Neuronal stem cell (in vitro differentiated cells): ENCODE measurements around the gene COL19A1.

Source experiments
- DNase-seq: peaks from one replicate; pipeline ENCODE4 v3.0.0-alpha.2; 2013; ENCODE audit warnings: low spot score
- H2AFZ ChIP-seq: one replicate; pipeline ENCODE4 v1.6.1; 2013; ENCODE audit warnings: mild to moderate bottlenecking, low read length, inconsistent platforms
- H2AK5ac ChIP-seq: 2 replicates; pipeline ENCODE4 v1.6.1; 2013; ENCODE audit warnings: low read depth, mild to moderate bottlenecking, inconsistent platforms, low read length, moderate library complexity, mixed read lengths
- H2BK120ac ChIP-seq: 2 replicates; pipeline ENCODE4 v1.6.1; 2013; ENCODE audit warnings: low read depth, mild to moderate bottlenecking, inconsistent platforms, low read length, moderate library complexity, mixed read lengths
- H2BK12ac ChIP-seq: one replicate; pipeline ENCODE4 v1.6.1; 2013; ENCODE audit warnings: low read length, inconsistent platforms
- H2BK15ac ChIP-seq: 2 replicates; pipeline ENCODE4 v1.6.1; 2013; ENCODE audit warnings: mild to moderate bottlenecking, low read length, inconsistent platforms, mixed read lengths
- H2BK5ac ChIP-seq: one replicate; pipeline ENCODE4 v1.6.1; 2013; ENCODE audit warnings: inconsistent platforms, mild to moderate bottlenecking, low read length, moderate library complexity
- H3K14ac ChIP-seq: one replicate; pipeline ENCODE4 v1.6.1; 2013; ENCODE audit warnings: low read length, inconsistent platforms
- H3K18ac ChIP-seq: 2 replicates; pipeline ENCODE4 v1.6.1; 2013; ENCODE audit warnings: low read length, inconsistent platforms
- H3K23ac ChIP-seq: 2 replicates; pipeline ENCODE4 v1.6.1; 2013; ENCODE audit warnings: low read depth, mild to moderate bottlenecking, mixed read lengths, low read length, inconsistent platforms; ENCODE audit not compliant: poor library complexity
- H3K27ac ChIP-seq: replicated peaks from 3 replicates; pipeline ENCODE4 v1.5.1; 2013; ENCODE audit warnings: low read length, inconsistent platforms
- H3K27me3 ChIP-seq, 3 experiments: 2 replicates each; pipeline ENCODE4 v1.6.1; 2013; ENCODE audit warnings: low read length in 3 of 3, mild to moderate bottlenecking in 2 of 3, inconsistent platforms in 1 of 3, low read depth in 1 of 3, mixed read lengths in 1 of 3, moderate library complexity in 1 of 3; ENCODE audit not compliant: control insufficient read depth in 3 of 3, insufficient read depth in 3 of 3
- H3K36me3 ChIP-seq, 2 donors: replicated peaks in 1 of 2; 2 replicates each; pipeline ENCODE4 v1.6.1; 2013; ENCODE audit warnings: low read length in 2 of 2; ENCODE audit not compliant: control insufficient read depth in 2 of 2, insufficient read depth in 2 of 2
- H3K4ac ChIP-seq: 2 replicates; pipeline ENCODE4 v1.6.1; 2013; ENCODE audit warnings: inconsistent platforms, mild to moderate bottlenecking, low read length, moderate library complexity
- H3K4me1 ChIP-seq, 2 donors: 1 replicate in 1 of 2; 2 replicates in 1 of 2; pipeline ENCODE4 v1.6.1; 2013; ENCODE audit warnings: low read length in 2 of 2, low read depth in 1 of 2; ENCODE audit not compliant: control insufficient read depth in 2 of 2, insufficient read depth in 1 of 2
- H3K4me2 ChIP-seq: one replicate; pipeline ENCODE4 v1.6.1; 2013; ENCODE audit warnings: mild to moderate bottlenecking, low read length, inconsistent platforms; ENCODE audit not compliant: insufficient read depth, poor library complexity, severe bottlenecking
- H3K4me3 ChIP-seq, 2 donors: 2 replicates each; pipeline ENCODE4 v1.5.1; 2013; ENCODE audit warnings: low read length in 2 of 2, mild to moderate bottlenecking in 2 of 2, inconsistent platforms in 1 of 2, moderate library complexity in 1 of 2
- H3K79me1 ChIP-seq: one replicate; pipeline ENCODE4 v1.6.1; 2013; ENCODE audit warnings: low read depth, mild to moderate bottlenecking, inconsistent platforms, low read length, moderate library complexity
- H3K9ac ChIP-seq: one replicate; pipeline ENCODE4 v1.6.1; 2013; ENCODE audit warnings: mild to moderate bottlenecking, low read depth, low read length, inconsistent platforms; ENCODE audit not compliant: poor library complexity
- H3K9me3 ChIP-seq, 2 donors: replicated peaks in 1 of 2; 2 replicates each; pipeline versions ENCODE3 to v1.6.1; 2013; ENCODE audit warnings: low read length in 2 of 2, mild to moderate bottlenecking in 2 of 2, inconsistent platforms in 1 of 2, low read depth in 1 of 2, mixed read lengths in 1 of 2, moderate library complexity in 1 of 2; ENCODE audit not compliant: control insufficient read depth in 2 of 2, insufficient read depth in 1 of 2
- H4K8ac ChIP-seq: one replicate; pipeline ENCODE4 v1.6.1; 2013; ENCODE audit warnings: low read depth, mild to moderate bottlenecking, inconsistent platforms, low read length, moderate library complexity
- H4K91ac ChIP-seq: one replicate; pipeline ENCODE4 v1.6.1; 2013; ENCODE audit warnings: low read length, low read depth, mild to moderate bottlenecking, inconsistent platforms; ENCODE audit not compliant: poor library complexity
- WGBS, 2 donors: extraction: QIAGEN DNeasy Blood & Tissue Kit; methylation state at CpG; one replicate each; pipeline ENCODE4 v1.1.7; 2013; ENCODE audit warnings: missing lambda C conversion rate in 2 of 2, mixed read lengths in 1 of 2; ENCODE audit not compliant: insufficient read length in 2 of 2, insufficient replicate concordance in 1 of 2; ENCODE audit errors: extremely low coverage in 2 of 2; 5-methylcytosine and 5-hydroxymethylcytosine counted together

The COL19A1 gene

GRCh38 chr6:70231311-70231710 lies 365.0 kb downstream of the COL19A1 start:
- Histone ChIP-seq H3K14ac (no peak overlapping the region), H3K4ac (no peak overlapping the region), H3K18ac (no peak overlapping the region), H3K9ac (no peak overlapping the region), H3K4me2 (no peak overlapping the region), H2BK15ac (no peak overlapping the region), H2BK5ac (no peak overlapping the region), H2AK5ac (no peak overlapping the region), H3K23ac (no peak overlapping the region), H3K36me3 (peaks cover 0 to 13% of the 10 kb centered on the region in 2 donors), H4K8ac (no peak overlapping the region), H4K91ac (no peak overlapping the region), H3K27ac (no peak overlapping the region), H2BK120ac (no peak overlapping the region), H3K4me3 (no peak overlapping the region), H2AFZ (no peak overlapping the region), H3K27me3 (no peaks in the 10 kb centered on the region), H3K4me1 (no peaks in the 10 kb centered on the region), H2BK12ac (no peak overlapping the region), H3K79me1 (no peaks in the 10 kb centered on the region), H3K9me3 (no peaks in the 10 kb centered on the region)
- WGBS, 2 donors = no CpG with 5 or more reads among the region's 2 CpGs
- DNase-seq = no peak

- H3K4me1 ChIP-seq = no peaks in the 10 kb centered on the region
- H3K4ac ChIP-seq = no peak overlapping the region
- no peak overlapping the region for H4K91ac ChIP-seq
- no peak overlapping the region for H3K9ac ChIP-seq
- no peak overlapping the region for H2BK5ac ChIP-seq
- H3K79me1 ChIP-seq = no peaks in the 10 kb centered on the region
- no peak overlapping the region for H3K14ac ChIP-seq
- H4K8ac ChIP-seq = no peak overlapping the region
- peaks cover 0 to 13% of the 10 kb centered on the region in 2 donors for H3K36me3 ChIP-seq
- no peak overlapping the region for H2BK12ac ChIP-seq
- no peaks in the 10 kb centered on the region for H3K9me3 ChIP-seq
- H3K4me2 ChIP-seq = no peak overlapping the region
- H3K27me3 ChIP-seq = no peaks in the 10 kb centered on the region
- no peak overlapping the region for H3K4me3 ChIP-seq
- DNase-seq = no peak
- H2BK15ac ChIP-seq = no peak overlapping the region
- no peak overlapping the region for H3K27ac ChIP-seq
- H2BK120ac ChIP-seq = no peak overlapping the region
- H3K23ac ChIP-seq = no peak overlapping the region
- H2AK5ac ChIP-seq = no peak overlapping the region
- no CpG with 5 or more reads among the region's 7 CpGs for WGBS, 2 donors
- H2AFZ ChIP-seq = no peak overlapping the region
- no peak overlapping the region for H3K18ac ChIP-seq
These were observed 368.3 kb downstream of the COL19A1 start for GRCh38 chr6:70234561-70235236.

GRCh38 chr6:70236343-70236742 lies 370.0 kb downstream of the COL19A1 start:
- Histone ChIP-seq H3K4me2 (no peak overlapping the region), H2BK120ac (no peak overlapping the region), H2AK5ac (no peak overlapping the region), H2BK5ac (no peak overlapping the region), H3K4me1 (no peaks in the 10 kb centered on the region), H3K79me1 (no peaks in the 10 kb centered on the region), H2BK15ac (no peak overlapping the region), H3K27ac (no peak overlapping the region), H3K23ac (no peak overlapping the region), H2BK12ac (no peak overlapping the region), H4K8ac (no peak overlapping the region), H3K36me3 (peaks cover 0 to 15% of the 10 kb centered on the region in 2 donors), H3K27me3 (no peaks in the 10 kb centered on the region), H3K9ac (no peak overlapping the region), H4K91ac (no peak overlapping the region), H3K18ac (no peak overlapping the region), H3K9me3 (no peaks in the 10 kb centered on the region), H3K4ac (no peak overlapping the region), H3K14ac (no peak overlapping the region), H2AFZ (no peak overlapping the region), H3K4me3 (no peak overlapping the region)
- DNase-seq = no peak
- no CpG with 5 or more reads among the region's 3 CpGs for WGBS, 2 donors

GRCh38 chr6:70241031-70241430 lies 374.7 kb downstream of the COL19A1 start:
- H3K4me2 ChIP-seq = no peak overlapping the region
- no peak overlapping the region for H3K4ac ChIP-seq
- WGBS, 2 donors = no CpG with 5 or more reads among the region's 3 CpGs
- no peak overlapping the region for H4K8ac ChIP-seq
- DNase-seq = no peak
- no peaks in the 10 kb centered on the region for H3K27me3 ChIP-seq
- H3K9ac ChIP-seq = no peak overlapping the region
- no peak overlapping the region for H4K91ac ChIP-seq
- no peak overlapping the region for H2BK12ac ChIP-seq
- H2BK120ac ChIP-seq = no peak overlapping the region
- no peak overlapping the region for H2AK5ac ChIP-seq
- H3K18ac ChIP-seq = no peak overlapping the region
- H2BK5ac ChIP-seq = no peak overlapping the region
- H2BK15ac ChIP-seq = no peak overlapping the region
- H3K23ac ChIP-seq = no peak overlapping the region
- no peak overlapping the region for H2AFZ ChIP-seq
- no peak overlapping the region for H3K14ac ChIP-seq
- H3K27ac ChIP-seq = no peak overlapping the region
- H3K4me1 ChIP-seq = no peaks in the 10 kb centered on the region
- H3K79me1 ChIP-seq = peaks cover 2% of the 10 kb centered on the region
- peaks cover 0 to 2% of the 10 kb centered on the region in 2 donors for H3K36me3 ChIP-seq
- no peak overlapping the region for H3K4me3 ChIP-seq
- no peaks in the 10 kb centered on the region for H3K9me3 ChIP-seq
